Neutrophil (primary cell): ENCODE measurements around the gene VAMP3.

Experiments used
- H3K27ac ChIP-seq: fragments of 200-600 bp; sonication (generic); 2 replicates; pipeline ENCODE4 v1.5.1; 2016; ENCODE audit warnings: mild to moderate bottlenecking, moderate library complexity
- H3K27me3 ChIP-seq: fragments of 200-600 bp; sonication (generic); 2 replicates; pipeline ENCODE4 v1.6.0; 2016; ENCODE audit warnings: mild to moderate bottlenecking
- H3K36me3 ChIP-seq: fragments of 200-600 bp; sonication (generic); 2 replicates; pipeline ENCODE4 v1.5.1; 2017
- H3K4me1 ChIP-seq, 2 experiments: fragments of 200-600 bp in 1 of 2; sonication (generic) in 1 of 2; 1 replicate in 1 of 2; 2 replicates in 1 of 2; pipeline versions ENCODE4 v1.5.1 to v1.6.1; 2013 to 2016; ENCODE audit warnings: low read depth in 1 of 2, low read length in 1 of 2, mild to moderate bottlenecking in 1 of 2, moderate library complexity in 1 of 2; ENCODE audit not compliant: control insufficient read depth in 1 of 2, insufficient read depth in 1 of 2
- H3K4me3 ChIP-seq, 2 experiments: fragments of 200-600 bp in 1 of 2; sonication (generic) in 1 of 2; 1 replicate in 1 of 2; 2 replicates in 1 of 2; pipeline ENCODE4 v1.5.1; 2013 to 2016; ENCODE audit warnings: low read depth in 1 of 2, low read length in 1 of 2, mild to moderate bottlenecking in 1 of 2, moderate library complexity in 1 of 2
- H3K9me3 ChIP-seq: fragments of 200-600 bp; sonication (generic); 2 replicates; pipeline ENCODE4 v1.5.1; 2016
- TF ChIP-seq, protein P1 (sequence below): fragments of 200-600 bp; sonication (generic); IDR thresholded peaks from 2 replicates; pipeline ENCODE4 v1.5.1; 2016; ENCODE audit warnings: antibody characterized with exemption

VAMP3 gene

DNA sequence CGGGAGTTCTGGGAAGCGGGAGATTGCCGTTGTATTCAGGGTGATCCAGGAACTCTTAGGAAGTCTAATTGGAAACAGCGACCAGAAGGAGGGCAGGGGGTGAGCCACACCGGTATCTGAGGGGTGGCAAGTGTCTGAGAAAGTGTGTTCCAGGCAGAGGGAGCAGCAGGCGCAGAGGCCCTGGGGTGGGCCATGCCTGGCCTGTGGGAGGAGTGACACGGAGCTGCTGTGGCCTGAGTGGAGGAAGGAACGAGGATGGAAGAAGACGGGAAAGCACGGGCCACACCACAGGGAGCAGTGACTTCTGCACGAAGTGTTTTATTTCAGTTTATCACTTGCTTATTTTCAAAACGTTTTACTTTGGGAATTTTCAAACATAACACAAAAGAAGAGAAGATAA lies 24.3 kb downstream of the VAMP3 start:
- no peaks in the 10 kb centered on the region for H3K36me3 ChIP-seq
- TF ChIP-seq, protein P1, sequence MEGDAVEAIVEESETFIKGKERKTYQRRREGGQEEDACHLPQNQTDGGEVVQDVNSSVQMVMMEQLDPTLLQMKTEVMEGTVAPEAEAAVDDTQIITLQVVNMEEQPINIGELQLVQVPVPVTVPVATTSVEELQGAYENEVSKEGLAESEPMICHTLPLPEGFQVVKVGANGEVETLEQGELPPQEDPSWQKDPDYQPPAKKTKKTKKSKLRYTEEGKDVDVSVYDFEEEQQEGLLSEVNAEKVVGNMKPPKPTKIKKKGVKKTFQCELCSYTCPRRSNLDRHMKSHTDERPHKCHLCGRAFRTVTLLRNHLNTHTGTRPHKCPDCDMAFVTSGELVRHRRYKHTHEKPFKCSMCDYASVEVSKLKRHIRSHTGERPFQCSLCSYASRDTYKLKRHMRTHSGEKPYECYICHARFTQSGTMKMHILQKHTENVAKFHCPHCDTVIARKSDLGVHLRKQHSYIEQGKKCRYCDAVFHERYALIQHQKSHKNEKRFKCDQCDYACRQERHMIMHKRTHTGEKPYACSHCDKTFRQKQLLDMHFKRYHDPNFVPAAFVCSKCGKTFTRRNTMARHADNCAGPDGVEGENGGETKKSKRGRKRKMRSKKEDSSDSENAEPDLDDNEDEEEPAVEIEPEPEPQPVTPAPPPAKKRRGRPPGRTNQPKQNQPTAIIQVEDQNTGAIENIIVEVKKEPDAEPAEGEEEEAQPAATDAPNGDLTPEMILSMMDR: no peak

DNA sequence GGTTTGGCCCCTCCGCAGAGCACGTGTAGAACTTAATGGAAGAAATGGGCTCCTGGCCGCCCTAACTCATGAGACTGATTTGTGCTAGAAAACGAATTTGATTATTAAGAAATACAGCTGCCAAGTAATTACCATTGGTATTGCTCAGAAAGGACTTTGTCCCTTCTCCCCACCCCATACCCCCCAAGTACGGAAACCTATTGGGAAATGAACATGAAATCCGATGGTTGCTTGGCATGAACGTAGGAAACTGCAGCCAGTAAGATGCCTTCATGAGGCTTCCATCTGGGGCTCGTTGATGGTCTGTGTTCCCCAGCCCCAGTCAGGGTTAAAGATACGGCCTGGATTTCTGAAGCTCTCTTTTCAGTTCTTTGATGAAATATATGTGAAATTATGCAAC lies 34.4 kb downstream of the VAMP3 start:
- Histone ChIP-seq H3K36me3 (no peaks in the 10 kb centered on the region), H3K27ac (no peak overlapping the region), H3K4me1 (no peaks in the 10 kb centered on the region), H3K9me3 (no peaks in the 10 kb centered on the region), H3K4me3 (no peak overlapping the region), H3K27me3 (no peaks in the 10 kb centered on the region)
- TF ChIP-seq, protein P1: no peak

More for the DNA sequence above, 24.3 kb downstream of the VAMP3 start:
- Histone ChIP-seq H3K27ac (no peak overlapping the region), H3K4me3 (no peak overlapping the region), H3K27me3 (peaks cover 6% of the 10 kb centered on the region), H3K4me1 (no peaks in the 10 kb centered on the region), H3K9me3 (peaks cover 15% of the 10 kb centered on the region)

DNA sequence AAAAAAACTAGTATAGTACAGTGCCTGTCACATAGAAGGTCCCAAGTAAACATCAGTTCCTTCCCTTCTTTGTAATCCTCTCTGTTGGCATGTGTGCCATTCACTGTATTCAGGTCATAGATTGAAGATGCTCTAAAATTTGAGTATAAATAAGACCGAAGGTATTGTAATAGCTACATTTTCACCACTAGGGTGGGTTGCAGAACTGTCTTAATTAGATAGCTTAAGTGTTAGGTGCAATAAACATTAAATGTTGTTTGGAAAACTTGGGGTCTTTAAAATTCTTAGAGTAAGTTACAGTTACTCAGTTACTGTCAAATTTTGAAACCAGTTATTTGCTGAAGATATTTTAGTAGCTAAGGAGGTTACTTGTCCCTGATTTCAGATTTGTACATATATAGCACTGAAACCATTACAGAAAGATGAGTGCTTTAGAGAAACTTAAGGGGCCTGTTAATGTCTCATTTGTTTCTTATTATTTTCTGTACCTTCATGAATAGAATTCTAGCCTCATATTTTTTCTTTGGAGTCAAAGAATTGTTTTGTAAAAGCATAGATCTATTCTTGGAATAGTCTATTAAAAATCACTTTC lies 37.3 kb downstream of the VAMP3 start:
- TF ChIP-seq, protein P1: no peak
- Histone ChIP-seq H3K4me1 (no peaks in the 10 kb centered on the region), H3K36me3 (no peaks in the 10 kb centered on the region), H3K9me3 (peaks cover 1% of the 10 kb centered on the region), H3K4me3 (no peak overlapping the region), H3K27ac (no peak overlapping the region), H3K27me3 (no peaks in the 10 kb centered on the region)

DNA sequence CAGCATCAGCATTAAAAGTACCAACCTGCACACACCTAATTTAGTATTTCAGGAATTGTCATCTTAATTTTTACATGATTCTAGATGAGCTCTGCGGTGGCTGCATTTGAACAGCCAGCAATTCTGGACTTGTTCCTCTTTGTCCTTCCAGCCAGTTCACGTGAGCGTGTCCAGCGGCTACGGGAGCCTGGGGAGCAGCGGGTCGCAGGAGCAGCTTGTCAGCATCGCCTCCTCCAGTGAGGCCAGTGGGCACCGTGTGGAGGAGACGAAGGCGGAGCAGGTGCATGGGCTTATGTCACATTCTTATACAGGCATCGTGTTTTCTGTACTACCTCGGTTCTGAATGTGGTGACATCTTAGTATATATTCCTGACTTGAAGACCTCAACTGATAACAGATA lies 38.6 kb downstream of the VAMP3 start:
- Histone ChIP-seq H3K4me3 (no peak overlapping the region), H3K27me3 (no peaks in the 10 kb centered on the region), H3K27ac (no peak overlapping the region), H3K36me3 (no peaks in the 10 kb centered on the region), H3K9me3 (peaks cover 6% of the 10 kb centered on the region), H3K4me1 (no peaks in the 10 kb centered on the region)
- TF ChIP-seq, protein P1: no peak

DNA sequence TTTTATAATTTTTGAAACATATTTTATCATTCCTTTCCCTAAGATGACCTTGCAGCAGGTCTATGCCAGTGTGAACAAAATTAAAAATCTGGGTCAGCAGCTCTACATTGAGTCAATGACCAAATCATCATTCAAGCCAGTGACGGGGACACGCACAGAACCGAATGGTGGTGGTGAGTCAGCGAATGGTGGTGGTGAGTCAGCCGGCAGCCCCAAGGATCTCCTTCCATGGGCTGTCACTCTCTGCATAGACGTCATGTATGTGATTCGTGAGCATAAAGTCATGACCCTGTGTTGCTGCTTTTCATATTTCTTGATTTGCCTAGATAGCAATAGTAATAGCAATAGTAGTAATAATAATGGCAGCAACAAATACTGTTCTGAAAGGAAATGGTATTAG lies 39.3 kb downstream of the VAMP3 start:
- no peak overlapping the region for H3K4me3 ChIP-seq
- TF ChIP-seq, protein P1: no peak
- H3K27me3 ChIP-seq: no peaks in the 10 kb centered on the region
- peaks cover 6% of the 10 kb centered on the region for H3K9me3 ChIP-seq
- no peak overlapping the region for H3K27ac ChIP-seq
- H3K4me1 ChIP-seq: no peaks in the 10 kb centered on the region
- no peaks in the 10 kb centered on the region for H3K36me3 ChIP-seq
